HG03354 (cell line): ENCODE measurements around the gene VASN.
A peak's percentile ranks its signal among the peaks of the same experiment; 100 is the strongest.

ENCODE experiments used
- ATAC-seq: cut with Tn5 transposase; IDR thresholded peaks from one replicate; pipeline ENCODE4 v1.9.1; 2021; ENCODE audit warnings: mild to moderate bottlenecking; ENCODE audit not compliant: unreplicated experiment, poor library complexity, severe bottlenecking

Gene VASN

DNA sequence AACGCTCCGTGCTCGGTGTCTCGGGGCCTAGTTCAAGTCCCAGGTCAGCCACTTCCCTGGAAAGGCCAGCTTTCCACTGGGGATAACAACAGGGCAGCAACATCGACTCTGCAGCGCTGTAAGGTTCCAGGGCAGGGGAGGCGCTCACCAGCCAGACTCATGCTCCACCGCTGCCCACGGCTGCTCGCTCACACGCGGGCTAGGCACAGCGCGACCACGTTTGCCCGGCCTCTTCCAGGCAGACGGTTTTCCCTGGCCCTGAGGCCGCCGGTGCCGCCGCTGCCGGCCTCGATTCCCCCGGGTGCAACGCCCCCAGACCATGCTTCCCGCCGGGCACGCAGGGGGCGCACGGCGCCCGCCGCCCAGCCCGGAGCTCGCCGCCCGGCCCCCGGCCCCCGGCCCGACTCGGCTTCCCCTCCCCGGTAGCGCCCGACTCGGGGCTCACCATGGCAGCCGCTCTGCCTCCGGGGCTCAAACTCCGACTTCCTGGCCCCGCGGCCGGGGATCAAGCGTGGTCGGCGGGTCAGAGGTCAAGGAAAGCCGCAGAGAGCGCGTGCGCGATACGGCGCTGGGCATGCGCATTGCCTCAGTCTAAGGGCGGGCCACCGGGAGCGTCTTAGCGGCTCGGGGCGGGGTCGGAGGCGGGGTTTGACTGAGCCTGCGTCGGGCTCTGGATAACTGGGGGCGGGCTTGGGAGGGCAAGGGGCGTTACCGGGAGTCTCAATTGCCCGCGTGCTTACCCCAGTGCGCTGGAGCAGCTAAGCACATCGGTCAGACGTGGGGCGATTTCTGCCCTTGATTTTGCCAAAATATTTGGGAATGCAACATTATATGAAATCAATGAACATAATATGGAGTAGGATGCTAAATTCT is 20.6 kb upstream of the VASN start, which contains the start of gene PAM16:
TSS of gene PAM16 (minus strand) at position 535 of the 873 bp plus-strand sequence. CDS start at position 448, 87 bp downstream.
- ATAC-seq, result peak; percentile 87

DNA sequence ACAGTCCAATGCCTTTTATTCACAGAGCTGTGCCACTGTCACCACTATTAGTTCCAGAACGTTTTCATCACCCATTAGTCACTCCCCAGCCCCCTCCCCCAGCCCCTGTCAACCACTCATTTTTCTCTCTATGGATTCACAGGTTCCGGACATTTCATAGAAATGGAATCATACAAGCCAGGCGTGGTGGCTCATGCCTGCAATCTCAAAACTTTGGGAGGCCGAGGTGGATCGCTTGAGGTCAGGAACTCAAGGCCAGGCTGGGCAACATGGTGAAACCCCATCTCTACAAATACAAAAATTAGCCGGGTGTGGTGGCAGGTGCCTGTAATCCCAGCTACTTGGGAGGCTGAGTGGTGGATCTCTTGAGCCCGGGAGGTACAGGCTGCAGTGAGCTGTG is 19.8 kb upstream of the VASN start:
- no peak for ATAC-seq

- ATAC-seq, result no peak
Measured at GRCh38 chr16:4352843-4353242, 18.8 kb upstream of the VASN start.

DNA sequence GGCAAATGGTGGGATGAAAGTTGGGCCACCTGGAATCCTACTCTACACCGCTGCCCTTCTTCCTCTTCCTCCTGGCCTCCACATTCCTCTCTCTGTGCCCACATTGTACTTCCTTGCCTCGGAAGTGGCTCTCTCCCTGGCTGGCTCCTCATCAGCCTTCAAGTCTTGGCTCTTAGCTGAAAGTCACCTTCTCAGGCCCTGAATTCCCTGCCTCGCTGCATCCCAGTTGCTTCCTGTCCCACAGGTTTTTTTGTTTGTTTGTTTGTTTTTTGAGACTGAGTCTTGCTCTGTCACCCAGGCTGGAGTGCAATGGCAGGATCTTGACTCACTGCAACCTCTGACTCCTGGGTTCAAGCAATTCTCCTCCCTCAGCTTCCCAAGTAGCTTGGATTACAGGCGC is 18.0 kb upstream of the VASN start:
- no peak for ATAC-seq

DNA sequence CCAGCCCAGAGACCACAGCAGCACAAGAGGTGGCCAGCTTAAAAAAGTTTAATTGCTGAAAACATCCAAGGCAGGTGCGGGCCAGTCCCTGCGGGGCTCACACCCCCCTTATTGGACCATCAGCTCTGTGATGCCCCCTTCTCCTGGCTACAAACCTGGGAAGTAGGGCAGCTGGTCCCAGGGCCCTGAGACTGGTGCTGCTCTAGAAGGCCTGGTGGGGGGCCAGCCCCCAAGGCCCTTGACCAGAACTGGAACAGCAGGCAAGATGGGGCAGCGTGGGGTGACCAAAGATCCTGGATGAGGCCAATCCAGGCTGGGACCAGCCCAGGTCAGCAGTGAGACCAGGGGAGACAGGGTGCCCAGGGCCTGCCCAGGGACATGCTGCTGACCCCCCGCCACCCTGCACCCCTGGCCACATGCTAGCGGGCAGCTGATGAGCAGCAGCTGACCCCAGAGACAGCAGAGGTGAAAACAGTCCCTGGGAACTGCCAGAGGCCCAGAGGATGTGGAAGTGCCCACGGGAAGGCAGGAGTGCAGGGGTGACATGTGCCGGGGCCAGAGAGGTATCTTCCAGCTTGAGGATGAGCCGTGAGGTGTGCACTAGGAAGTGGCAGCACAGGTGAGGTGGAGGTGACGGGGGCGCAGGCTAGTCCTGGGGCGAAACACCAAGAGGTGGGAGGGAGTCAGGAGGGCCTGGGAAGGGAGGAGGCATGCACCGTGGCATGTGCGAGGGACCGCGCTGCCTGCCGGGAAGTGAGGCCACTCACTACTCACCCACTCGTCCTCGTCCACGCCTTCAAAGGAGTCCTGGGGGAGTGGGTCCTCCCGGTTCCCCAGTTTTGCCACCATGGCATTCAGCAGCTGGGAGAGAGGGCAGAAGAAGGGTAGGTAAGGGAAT is 16.9 kb upstream of the VASN start:
- no peak for ATAC-seq

DNA sequence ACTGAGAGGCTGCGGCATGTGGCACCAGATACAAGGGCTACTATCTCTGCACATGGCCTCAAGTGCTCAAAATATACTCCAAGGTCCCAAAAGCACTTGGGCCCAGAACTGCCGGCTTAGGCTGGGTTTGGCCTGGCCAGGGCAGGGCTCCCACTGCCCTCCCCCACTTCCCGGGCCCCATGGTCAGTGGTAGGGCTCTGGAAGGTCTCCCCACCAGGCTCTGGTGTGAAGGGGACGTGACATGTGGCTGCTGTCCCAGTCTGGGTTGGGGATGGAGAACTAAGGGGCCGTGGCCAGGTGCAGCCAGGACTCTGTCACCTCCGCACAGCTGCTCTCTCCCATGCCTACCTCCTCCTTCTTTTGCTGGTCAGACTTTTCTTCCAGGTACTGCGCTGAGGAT is 14.8 kb upstream of the VASN start:
- ATAC-seq, result no peak

DNA sequence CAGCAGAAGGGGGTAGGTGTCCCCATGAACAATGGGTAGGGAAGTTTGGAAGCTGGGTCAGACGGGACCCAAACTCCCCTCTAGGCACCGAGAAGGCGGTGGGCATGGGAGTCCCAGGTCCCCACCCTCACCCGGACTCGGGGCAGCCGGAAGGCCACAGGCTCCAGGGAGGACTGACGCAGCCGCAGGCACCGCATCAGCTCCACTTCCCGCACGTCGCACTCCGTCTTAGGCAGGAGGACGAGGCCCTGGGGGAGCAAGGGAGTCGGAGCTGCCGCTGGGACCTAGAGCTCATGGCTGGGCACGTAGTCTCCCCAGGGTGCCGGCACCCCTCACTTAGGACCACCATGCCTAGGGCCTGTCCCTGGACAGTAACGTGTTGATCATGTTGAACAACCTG is 13.4 kb upstream of the VASN start:
- ATAC-seq, result no peak

DNA sequence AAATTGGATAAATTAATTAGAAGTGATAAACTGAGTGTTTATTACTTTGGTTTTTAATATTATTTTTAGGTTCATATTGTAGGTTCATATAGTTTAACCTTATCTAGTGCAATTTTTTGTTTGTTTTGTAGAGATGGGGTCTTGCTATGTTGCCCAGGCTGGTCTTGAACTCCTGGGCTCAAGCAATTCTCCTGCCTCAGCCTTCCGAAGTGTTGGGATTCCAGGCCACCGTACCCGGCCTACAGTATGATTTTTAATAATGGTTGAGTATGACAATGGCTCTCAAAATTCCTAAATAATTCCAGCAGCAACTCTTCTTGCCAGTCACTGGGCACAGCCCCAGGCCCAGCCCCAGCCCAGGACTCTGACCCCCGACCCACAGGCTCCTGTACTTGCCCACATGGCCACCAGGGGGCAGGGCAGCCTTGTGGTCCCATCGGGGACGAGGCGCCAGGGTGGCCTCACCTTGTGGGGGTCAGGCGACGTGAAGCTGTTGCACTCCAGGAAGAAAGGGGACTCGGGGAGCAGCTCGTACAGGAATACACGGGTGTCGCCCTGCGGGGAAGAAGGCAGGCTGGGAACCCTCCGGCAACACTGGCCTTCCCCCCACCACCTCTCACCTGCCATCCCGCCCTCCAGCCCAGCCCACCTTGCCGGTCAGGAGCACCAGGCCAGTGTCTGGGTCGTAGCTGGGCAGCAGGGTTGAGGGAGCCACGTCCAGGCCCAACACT is 12.7 kb upstream of the VASN start:
- ATAC-seq, result no peak

GRCh38 chr16:4359914-4360313 is 11.7 kb upstream of the VASN start:
- no peak for ATAC-seq

GRCh38 chr16:4360538-4361021 is 11.1 kb upstream of the VASN start:
- no peak for ATAC-seq

DNA sequence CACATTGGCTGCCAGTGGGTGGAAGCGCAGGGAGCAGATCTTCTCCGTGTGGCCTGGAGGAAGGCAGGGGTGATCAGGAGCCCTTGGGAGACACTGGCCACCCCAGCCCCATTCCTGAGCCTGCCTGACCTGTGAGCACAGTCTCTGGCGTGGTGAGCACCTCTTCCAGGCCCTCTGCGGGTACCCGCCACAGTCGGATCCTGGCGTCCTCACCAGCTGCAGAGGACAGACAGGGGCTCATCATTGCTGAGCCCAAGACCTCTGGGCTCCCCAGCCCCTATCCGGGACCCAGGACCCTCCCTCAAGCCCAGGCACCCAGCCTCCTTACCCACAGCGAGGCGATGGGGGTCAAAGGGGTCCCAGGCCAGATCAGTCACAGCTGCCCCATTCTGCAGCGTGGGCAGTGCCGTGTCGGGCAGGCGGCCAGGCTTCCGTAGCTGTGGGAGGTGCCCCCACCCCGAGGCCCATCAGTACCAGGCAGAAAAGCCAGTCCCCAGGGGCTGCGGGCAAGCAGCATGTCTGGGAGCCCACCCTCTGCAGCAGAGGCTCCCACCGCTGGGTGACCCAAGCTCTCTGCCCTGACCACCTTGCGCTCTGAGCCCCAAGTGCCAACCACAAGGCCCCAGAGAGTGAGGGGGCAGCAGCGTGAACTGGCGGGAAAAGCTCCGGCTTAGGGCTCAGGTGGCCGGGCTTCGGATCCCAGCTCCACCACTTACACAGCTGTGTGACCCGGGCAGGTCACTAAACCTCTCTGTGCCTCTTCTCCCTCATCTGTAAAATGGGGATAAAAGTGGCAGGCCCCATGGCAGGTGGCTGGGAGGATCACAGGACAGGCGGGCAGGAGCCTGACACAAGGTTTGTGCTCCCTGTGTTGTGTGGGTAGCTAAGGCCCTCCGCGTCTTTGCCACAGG is 10.4 kb upstream of the VASN start:
- ATAC-seq, result no peak

- ATAC-seq, result no peak
Measured at GRCh38 chr16:4361944-4362311, 9.7 kb upstream of the VASN start.

DNA sequence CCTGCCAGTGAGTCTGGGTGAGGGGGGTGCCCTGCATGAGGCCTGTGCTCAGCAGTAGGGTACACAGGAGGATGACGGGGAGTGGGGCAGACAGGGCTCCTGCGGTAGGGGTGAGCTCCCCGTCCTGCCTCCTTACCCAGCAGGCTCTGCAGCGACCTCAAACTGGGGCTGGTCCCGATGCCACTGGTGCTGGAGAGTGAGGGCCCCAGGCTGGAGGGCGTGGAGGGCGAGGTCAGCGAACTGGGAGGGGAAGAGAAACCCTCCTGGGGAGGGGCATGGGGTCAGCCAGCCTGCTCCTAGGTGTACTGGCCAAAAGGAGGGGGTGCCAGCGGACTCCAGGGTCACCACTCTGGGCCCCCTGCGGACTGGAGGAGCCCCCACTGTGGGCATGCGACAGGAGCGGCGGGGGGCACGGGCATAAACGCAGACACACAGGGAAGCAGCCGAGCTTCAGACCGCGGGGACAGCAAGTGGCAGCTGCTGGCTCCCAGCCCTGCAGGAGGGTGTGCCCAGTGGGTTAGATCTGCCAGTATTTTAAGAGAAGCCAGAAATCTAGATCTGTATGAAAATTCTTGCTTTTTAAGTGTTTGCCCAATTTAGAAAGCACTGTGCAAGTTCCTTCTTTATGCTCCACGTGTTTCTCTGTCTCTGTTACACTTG is 9.0 kb upstream of the VASN start:
- no peak for ATAC-seq

DNA sequence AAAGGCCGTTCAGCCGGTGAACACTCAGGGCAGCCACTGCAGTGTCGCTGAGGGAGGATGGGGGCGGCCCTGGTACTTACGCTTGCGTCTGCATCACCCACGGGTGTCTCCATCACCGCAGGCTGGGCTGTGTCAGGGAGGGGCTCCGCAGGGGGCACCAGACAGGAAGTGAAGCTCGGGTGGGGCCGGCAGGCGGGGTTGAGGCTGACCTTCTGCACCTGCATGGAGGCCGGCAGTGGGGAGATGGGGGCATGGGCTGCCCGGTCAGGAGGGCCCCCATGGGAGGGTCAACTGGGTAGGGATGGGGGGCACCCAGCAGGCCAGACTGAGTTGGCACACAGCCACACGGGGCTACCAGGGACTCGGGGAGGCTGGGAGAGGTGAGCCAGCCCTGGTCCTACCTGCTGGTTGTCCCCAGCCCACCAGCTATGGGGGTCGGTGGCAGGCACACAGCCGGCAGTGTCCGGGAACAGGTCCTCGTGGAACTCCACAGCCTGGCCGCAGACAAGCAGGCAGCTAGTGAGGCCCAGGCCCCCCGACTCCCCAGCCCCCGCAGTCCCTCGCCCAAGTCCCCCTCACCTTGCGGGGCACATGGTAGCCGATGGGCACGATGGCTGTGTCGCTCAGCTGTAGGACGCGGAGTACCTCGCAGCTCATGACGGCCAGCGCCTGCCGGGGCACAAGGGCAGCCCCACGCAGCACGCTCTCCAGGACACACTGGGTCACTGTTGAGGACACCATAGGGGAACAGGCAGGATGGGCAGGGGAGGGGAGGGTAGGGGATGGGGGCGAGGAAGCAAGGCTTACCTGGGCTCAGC is 7.2 kb upstream of the VASN start:
- ATAC-seq, result no peak

DNA sequence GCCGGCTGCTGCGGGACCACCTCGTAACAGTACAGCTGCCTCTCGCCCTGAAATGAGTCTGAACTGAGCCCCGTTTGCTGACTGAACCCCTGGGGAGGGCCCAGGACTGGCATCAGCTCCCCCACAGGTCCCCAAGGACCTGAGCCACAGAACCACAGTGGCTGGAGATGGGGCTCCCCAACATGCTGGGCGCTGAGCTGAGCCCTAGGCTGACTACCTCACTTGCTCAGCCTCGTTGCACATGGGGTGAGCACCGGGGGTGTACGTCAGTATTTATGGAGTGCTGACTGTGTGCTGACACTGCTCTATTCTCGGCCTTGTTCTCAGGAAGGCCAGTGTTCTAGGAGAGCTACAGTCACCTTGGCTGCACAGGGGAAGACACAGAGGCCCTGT is 6.6 kb upstream of the VASN start:
- no peak for ATAC-seq

- no peak for ATAC-seq
Measured at GRCh38 chr16:4365615-4366014, 6.0 kb upstream of the VASN start.

GRCh38 chr16:4366016-4366415 is 5.6 kb upstream of the VASN start:
- no peak for ATAC-seq

DNA sequence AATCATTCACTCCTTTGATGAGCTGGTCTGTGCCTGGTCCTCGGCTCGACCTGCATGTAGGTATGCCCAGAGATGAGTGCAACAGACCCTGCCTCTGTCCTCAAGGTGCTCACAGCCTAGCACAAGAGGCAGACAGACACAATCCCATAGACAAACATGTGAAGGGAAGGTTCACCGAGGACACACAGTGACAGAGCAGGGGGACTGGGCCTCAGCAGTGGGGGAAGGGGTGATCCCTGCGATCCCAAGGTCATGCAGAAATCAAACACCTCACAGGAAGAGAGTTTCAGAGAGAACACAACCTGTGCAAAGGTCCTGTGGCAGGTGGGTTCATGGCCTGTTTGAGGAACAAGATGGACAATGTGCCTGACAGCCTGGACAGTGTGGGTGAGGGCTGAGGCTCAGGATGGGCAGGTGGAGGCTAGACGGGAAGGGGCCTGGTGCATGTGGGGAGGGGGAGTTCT is 4.2 kb upstream of the VASN start:
- ATAC-seq, result no peak
